Kasumi-1 (cell line): ENCODE results near the gene ST8SIA2.

Source experiments
- DNase-seq, 2 experiments: peaks; one replicate each; lab custom pipeline; 2025; lab: John Stamatoyannopoulos, UW

The ST8SIA2 gene

GRCh38 chr15:92494806-92495336 lies 101.2 kb downstream of the ST8SIA2 start:
- no peak for DNase-seq

DNA sequence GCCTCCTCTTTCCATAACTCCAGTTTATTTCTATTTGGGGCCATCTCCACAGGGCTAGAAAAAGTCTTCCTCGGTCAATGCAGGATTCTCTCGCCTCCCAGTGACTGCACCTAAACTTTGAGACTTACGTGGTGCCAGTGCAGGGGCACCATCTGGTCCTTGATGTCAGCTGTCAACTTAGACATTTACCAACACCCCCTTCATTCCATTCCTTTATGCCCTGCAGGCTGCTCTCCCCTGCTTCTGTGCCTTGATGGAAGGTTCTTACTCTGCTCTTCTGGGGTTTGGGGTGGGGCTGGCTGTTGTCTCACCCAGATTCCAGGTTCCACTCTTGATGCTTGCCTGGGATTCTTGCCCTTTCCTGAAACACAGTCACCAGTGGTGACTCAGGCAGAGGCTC lies 101.8 kb downstream of the ST8SIA2 start:
- no peak for DNase-seq

- no peak for DNase-seq
Observed at GRCh38 chr15:92499731-92500530, 106.2 kb downstream of the ST8SIA2 start.

- no peak for DNase-seq
Observed at GRCh38 chr15:92502336-92502735, 108.7 kb downstream of the ST8SIA2 start.

DNA sequence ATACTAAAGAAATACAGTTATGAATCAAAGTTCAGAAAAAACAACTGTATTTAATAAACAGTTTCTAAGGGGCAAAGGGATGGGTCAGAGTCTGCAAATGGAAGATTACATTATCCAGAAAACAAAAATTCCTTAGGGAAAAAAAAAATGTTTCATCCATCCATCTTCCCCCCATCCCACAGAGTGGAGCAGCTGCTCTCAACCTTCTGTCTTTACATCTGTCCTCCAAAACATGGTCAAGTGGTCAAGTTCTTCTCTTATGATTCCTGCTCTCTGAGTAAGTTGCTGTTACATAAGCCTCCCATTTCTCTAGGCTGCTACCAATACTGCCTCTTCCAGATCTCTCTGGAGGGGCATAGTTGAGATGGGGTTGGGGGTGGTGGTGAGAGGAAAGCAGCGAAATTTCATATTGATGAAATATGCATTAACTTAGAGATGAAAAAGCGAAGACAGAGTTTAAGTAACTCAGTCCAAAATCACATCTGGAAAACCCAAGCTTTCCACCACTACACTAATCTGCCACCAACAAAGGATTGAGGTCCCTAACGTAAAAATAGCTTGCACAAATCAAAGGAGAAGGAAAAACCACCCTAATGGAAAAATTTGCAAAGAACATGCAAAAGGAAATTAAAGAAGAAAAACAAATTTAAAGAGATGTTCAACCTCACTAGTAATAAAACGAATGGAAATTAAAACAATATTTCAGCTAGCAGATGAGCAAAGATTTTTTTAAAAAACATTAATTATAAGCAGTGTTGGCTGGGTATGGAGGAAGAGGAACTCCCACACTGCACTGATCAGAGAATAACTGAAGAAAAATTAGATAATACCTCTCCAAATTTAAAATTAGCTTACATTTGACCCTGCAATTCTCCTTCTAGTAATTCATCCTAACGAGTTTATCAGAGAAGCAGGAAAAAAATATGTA lies 109.5 kb downstream of the ST8SIA2 start:
- DNase-seq, result no peak

GRCh38 chr15:92503889-92504288 lies 110.2 kb downstream of the ST8SIA2 start:
- no peak for DNase-seq

DNA sequence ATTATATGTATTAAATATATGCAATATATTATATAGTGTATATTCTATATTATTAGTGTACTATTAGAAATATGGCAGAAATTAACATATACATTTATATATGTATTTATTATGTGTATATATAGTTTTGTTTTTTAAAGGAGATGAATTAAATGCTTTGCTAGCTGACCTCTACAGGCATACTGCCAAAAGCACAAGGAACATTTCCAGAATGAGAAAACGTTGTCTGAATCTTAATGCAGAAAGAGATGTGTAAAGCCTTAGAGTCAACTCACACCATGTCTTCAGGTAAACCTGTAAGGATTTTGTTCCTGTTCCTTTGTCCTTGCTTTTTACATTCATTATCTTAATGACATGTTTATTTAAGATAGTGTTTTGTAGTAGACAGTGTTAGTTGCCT lies 111.9 kb downstream of the ST8SIA2 start:
- DNase-seq, result no peak

DNA sequence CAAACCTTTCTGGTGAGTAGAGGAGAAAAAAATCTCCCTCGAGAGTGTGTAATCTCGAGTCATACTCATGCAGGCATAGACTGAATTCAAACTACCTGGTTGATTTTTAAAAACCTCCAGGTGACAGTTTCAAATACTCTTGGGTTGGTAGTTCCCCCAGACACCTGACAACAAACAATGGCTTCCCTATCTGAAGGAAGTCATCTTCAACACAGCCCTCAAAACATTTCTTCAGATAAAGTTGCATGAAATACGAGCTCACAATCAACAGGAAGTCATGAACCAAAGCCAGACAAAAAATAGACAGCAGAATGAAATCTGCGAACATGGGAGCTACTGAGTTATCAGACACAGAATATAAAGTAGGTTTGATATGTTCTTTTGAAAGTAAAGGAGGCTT lies 112.8 kb downstream of the ST8SIA2 start:
- DNase-seq, result no peak

GRCh38 chr15:92510163-92510882 lies 116.6 kb downstream of the ST8SIA2 start:
- no peak for DNase-seq
